IPS DF 4.7 (cell line): ENCODE results near the gene LDHA.
"Not testable (repeated sequence)": the region's sequence is repeated elsewhere in the genome, so short reads cannot be mapped to it uniquely, and the experiment has no call there.

Experiments used
- DNase-seq: peaks from one replicate; pipeline ENCODE4 v3.0.0-alpha.2; 2013; ENCODE audit warnings: low spot score; ENCODE audit errors: extremely low read depth

LDHA gene

DNA sequence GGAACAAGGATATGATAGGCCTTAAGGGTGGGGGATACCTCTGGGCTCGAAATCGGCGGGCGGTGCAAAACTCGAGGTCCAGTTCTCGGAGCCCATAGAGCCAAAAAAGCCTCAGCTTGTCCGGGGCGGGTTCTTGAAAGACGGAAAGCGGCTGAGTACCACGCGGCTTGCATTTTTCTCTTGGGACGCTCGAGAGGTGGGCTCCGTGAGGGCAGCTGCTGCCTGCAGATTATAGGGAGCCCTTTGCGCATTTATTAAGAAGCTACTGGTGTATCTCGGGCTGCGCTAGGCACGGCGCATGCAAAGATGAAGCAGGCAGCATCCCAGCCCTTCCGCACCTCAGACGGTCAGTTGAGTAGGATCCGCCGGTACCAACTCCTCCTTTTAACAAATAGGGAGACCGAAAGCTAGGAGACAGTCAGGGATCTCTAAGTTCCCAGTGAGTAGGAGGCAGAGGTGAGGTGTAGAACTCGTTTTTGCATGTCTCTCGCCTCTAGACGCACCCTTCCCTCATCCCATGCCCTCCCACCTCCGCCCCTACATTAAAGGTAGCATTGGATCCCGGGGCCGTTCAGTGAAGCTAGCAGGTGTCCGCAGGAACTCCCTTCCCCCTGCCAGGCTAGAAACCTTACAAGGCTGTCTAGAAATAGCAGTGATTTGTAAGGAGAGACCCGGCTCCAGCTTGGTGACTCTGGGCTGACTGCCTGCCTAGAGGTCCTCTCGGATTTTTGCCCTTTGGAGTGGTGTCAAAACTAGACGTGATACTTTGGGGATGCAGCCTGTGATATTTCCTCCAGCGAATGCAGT lies 768 bp downstream of the LDHA start:
- no peak for DNase-seq

DNA sequence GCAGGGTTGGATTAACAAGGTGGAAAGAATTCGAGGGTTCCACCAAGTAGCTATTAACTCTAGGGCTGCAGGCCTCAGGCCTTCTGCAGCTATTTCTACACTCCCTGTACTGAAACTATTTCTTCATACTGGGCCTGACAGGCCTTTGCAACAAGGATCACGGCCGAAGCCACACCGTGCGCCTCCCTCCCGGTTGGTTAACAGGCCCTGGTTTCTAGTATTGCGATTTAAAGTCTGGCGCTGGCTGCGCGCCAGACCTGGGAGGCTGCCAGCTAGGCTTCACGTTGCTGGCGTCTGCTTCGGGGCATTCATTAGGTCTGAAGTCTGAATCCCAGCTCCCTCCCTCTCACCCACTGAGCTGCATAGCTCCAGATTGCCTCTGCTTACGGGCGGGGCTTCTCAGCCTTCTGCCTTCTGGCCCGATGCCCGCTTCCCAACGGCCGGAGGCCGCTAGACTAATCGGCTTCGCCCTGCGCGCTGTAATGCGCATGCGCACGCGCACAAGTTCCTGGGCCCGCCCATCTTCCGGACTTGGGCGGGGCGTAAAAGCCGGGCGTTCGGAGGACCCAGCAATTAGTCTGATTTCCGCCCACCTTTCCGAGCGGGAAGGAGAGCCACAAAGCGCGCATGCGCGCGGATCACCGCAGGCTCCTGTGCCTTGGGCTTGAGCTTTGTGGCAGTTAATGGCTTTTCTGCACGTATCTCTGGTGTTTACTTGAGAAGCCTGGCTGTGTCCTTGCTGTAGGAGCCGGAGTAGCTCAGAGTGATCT lies 1.6 kb downstream of the LDHA start:
- peak; percentile 90 for DNase-seq

DNA sequence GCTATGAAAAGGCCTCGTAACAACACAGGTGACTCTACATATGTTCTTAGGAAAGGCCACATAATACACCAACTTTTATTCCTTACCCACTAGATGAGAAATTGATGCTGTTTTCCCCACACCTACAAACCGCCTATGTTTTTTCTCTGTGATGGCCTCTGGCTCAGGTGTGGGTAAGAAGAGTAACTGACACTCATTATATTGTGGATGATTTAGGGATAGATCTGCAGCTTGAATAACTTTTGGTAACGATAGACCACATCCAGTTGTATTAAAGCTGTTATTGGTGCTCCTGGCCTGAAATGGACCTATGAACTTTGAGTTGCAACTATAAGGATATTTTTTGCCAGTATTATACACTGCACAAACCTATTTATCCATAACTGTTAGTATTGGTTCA lies 3.6 kb downstream of the LDHA start:
- DNase-seq = no peak

DNA sequence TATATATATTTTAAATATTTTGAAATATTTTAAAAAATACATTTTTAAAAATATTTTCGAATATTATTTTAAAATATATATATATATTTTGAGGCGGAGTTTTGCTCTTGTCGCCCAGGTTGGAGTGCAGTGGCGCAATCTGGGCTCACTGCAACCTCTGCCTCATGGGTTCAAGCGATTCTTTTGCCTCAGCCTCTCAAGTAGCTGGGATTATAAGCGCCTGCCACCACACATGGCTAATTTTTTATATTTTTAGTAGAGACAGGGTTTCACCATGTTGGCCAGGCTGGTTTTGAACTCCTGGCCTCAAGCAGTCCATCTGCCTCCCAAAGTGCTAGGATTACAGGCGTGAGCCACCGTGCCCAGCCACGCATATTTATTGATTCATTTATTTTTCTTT lies 6.7 kb downstream of the LDHA start:
- DNase-seq = not testable (repeated sequence)

DNA sequence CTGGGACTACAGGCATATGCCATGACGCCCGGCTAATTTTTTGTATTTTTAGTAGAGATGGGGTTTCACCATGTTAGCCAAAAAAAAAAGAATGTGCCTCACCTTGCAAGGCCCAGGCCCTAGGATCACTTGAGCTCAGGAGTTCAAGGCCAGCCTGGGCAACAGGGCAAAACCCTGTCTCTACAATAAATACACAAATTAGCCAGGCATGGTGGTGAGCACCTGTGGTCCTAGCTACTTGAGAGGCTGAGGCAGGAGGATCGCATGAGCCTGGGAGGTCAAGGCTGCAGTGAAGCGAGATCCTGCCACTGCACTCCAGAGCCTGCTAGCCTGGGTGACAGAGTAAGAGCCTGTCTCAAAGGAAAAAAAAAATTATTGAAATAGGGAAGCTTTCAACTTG lies 9.7 kb downstream of the LDHA start:
- DNase-seq = no peak

DNA sequence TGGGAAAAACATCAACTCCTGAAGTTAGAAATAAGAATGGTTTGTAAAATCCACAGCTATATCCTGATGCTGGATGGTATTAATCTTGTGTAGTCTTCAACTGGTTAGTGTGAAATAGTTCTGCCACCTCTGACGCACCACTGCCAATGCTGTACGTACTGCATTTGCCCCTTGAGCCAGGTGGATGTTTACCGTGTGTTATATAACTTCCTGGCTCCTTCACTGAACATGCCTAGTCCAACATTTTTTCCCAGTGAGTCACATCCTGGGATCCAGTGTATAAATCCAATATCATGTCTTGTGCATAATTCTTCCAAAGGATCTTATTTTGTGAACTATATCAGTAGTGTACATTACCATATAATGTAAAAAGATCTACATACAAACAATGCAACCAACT lies 13.0 kb downstream of the LDHA start:
- not testable (repeated sequence) for DNase-seq

DNA sequence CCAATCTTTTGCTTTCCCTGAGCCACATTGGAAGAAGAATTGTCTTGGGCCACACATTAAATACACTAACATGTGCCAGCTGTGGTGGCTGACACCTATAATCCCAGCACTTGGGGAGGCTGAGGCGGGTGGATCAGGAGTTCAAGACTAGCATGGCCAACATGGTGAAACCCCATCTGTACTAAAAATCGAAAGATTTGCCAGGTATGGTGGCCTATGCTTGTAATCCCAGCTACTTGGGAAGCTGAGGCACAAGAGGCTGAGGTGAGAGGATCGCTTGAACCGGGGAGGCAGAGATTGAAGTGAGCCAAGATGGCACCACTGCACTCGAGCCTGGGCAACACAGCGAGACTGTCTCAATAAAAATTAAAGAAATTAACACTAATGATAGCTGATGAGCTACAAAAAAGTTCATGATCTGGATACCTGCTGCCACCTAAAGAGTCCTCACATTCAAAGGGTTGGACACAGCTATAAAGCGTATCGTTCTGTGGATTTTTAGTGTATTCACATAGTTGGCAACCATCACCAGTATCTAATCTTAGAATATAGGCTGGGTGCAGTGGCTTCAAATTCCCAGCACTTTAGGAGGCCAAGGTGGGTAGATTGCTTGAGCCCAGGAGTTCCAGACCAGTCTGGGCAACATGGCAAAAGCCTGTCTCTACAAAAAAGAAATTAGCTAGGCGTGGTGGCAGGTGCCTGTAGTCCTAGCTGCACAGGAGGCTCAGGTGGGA lies 14.4 kb downstream of the LDHA start:
- no peak for DNase-seq

DNA sequence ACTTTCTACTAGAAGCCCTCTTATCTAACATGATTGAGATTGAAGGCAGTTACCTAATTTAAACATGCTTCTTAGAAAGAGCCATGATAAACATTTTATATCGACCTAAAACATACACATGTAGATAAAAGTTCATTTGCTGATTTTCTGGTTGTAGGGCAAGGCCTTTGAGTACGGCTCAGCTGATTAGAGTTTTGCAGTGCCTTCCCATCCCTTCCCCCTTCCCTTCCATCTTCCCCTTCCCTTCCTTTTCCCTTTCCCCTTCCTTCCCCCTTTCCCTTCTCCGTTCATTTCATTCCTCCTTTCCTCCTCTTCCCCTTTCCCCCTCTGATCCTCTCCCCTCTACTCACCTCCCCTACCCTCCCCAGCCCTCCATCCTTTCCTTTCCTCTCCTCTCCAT lies 22.1 kb downstream of the LDHA start:
- DNase-seq = no peak

DNA sequence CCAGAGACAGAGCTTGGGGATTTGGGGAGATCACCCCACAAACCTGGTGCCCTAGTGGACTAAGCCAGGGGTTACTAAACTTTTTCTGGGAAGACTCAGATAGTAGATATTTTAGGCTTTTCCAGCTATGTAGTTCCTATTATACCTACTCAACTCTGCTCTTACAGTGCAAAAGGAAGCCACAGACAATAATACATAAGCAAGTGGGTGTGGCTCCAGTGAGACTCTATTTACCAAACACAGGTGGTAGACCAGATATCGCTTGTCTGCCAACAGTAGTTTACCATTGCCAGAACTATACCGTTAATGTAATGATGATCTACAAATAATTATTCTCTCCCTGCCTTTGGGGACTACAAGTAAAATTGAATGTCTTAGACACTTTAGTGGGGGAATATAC lies 24.7 kb downstream of the LDHA start:
- DNase-seq = no peak

DNA sequence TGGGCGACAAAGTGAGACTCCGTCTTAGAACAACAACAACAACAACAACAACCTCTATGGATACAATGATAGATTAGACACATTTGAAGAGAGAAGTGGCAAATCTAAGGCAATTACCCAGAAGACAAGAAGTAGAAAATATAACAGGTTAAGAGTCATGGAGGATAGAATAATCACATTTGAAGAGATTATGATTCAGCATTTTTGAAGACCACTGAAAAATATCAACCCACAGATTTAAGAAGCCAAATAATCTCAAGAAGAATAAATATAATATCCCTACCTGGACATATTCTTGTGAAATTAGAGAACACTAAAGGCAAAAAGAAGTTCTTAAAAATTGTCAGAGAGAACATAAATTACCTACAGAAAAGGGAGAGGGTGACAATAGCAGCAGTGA lies 25.7 kb downstream of the LDHA start:
- no peak for DNase-seq

DNA sequence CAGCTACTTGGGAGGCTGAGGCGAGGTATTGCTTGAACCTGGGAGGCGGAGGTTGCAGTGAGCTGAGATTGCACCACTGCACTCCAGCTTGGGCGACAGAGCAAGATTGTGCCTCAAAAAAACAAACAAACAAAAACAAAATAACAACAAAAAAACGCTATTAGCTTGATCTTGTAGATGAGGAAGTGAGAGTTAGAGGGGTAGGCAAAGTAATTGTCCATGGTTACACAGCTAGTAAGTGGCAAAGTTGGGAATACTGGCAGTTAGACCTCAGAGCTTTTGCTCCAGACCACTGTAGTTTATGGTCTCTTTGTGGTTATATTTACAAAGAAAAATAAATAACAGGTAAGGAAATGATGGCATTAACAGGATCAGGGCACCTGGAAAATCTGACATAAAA lies 32.9 kb downstream of the LDHA start:
- no peak for DNase-seq

DNA sequence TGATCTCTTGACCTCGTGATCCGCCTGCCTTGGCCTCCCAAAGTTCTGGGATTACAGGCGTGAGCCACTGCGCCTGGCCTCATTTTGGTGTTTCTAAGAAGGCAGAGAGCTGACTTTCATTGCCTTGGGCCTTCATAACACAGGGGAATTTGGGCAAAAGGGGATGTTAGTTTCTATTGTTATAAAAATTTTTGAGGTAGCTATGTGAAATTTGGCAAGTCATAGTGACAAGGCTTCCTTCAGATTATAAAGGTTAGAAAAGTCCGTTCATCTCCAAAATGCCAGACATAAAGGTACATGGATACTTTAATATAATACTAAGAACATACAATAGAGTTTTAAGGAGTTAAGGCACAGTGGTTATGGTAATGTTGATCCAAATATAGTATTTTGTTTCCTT lies 35.0 kb downstream of the LDHA start:
- no peak for DNase-seq

DNA sequence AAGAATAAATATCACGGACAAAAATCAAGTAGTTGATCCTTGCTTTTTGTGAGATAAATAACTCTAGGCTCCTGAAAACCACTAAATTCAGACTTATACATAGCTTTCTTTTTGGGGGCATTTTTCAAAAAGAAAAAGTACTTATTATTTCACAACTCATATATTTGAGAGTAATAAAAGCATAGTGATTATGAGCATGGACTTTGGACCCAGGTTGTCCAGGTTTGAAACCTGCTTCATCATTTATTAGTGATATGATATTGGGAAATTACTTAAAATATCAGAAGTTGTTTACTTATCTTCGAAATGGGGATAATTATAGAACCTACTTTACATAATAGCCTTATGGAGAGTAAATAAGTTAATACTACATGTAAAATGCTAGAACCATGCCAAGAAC lies 44.3 kb downstream of the LDHA start:
- DNase-seq = no peak

DNA sequence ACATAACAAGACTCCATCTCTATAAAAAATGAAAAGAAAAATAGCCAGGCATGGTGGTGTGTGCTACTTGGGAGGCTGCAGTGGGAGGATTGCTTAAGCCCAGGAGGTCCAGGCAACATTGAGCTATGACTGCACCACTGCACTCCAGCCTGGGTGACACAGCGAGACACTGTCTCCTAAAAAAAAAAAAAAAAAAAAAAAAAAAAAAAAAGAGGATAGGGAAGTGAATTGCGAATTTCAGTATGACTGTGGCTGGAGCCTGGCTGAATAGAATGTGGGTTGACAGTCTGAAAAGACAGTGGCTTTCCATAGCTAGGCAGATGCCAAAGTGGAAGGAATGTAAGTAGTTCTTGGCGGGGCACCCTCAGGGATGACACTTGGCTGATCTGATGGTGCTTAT lies 54.9 kb downstream of the LDHA start:
- DNase-seq = no peak

DNA sequence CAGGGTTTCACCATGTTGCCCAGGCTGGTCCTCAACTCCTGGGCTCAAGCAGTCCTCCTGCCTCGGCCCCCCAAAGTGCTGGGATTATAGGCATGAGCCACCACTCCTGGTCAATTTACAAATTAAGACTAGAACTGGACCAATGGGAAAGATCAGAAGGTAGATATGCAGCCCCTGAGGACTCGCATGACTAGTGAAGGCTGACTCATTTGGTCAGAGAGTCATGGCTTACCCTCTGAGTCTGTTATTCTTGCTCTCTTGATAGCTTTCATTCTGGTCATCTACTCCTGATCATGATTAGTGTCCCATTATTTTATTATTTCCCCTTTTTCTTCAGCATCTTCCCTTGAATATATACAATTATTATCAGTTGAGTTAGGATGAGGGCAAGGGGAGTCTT lies 58.6 kb downstream of the LDHA start:
- DNase-seq = no peak

DNA sequence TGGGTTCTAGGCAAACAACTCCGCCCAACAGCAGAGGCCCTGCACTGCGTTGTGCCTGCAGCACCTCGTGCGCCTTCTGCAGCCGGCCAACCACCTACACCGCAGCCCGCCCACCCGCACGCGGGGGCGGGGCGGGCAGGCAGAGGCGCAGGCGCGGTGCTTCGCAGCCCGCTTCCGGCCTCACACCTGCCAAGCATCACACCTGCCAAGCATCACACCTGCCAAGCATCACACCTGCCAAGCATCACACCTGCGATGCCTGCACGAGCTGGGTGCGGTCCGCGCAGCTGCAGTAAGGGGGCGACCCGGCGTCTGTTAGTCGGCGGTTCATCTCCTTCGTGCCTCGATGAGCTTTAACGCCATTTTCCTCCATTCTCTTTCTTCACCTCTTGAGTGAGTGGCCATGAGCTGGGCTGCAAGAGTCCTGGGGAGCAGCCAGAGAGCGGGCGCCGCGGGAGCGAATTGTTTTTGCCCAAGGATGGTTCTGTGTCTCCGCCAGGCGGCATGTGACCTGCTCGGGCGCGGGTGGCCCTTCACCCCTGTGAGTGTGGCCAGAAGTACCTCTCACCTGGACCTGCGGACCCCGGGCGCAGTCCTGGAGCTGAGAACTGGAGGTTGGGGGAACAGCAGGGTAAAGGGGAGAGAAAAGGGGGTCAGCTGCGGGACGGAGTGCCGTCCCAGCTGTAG lies 61.5 kb downstream of the LDHA start, which contains the start of gene LDHAL6A:
TSS of gene LDHAL6A (plus strand) at position 171 of the 687 bp plus-strand sequence. CDS start 825 bp downstream, outside the sequence.
- no peak for DNase-seq

DNA sequence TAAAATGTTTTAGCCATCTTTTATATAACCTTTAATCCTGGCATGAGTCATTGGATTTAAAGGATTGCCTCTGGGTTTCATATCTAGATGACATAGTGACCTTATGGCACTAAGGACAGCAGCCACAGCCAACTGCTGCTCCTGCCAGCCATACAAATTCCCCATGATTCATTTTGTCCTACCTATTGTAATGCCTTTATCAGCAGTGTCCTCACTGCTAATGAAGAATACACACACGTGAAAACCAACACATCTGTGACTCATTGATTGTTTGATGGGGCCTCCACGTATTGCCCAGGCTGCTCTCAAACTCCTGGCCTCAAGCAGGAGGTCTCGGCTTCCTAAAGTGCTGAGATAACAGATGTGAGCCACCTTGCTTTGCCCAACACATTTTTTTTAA lies 63.1 kb downstream of the LDHA start:
- no peak for DNase-seq
